GM19328 (cell line): Measurements from ENCODE around the gene DYNLT5.
"Not testable (repeated sequence)": the region's sequence is repeated elsewhere in the genome, so short reads cannot be mapped to it uniquely, and the experiment has no call there.

Experiments used
- ATAC-seq: cut with Tn5 transposase; IDR thresholded peaks from one replicate; pipeline ENCODE4 v1.9.1; 2021; ENCODE audit warnings: mild to moderate bottlenecking, moderate library complexity; ENCODE audit not compliant: unreplicated experiment

The DYNLT5 gene

GRCh38 chr1:66787641-66788040 is 35.4 kb downstream of the DYNLT5 start:
- ATAC-seq, result no peak

DNA sequence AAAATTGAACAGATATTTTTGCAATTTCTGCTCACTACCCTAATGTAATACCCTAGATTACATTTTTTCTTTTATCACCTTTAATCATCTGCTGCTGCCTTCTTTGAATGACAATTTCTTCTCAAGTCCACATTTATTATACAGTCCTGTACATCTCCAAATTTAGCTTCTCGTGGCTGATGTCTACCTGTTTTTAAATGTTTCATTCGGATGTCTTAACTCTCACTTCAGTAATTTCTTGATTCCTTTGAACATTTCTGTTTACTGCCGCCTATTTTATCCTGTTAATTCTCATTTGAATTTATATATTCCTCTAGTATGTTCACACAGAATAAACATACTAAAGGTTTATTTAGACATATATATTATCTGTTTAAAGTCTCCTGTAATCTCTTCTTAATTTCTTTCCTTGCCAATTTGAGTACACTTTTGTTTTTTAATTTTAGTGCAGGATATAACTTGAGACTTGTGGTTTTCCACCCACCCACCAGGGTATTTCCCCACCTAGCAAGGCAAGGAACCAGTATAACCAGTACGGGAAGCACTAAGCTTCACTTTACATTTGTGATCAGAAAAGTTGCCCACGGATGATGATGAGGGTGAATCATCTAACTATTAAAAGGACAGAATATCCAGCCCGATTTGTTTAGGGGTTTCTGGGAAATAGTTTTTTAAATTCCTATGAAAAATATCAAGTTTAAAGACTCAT is 36.1 kb downstream of the DYNLT5 start:
- peak; percentile 82 for ATAC-seq

DNA sequence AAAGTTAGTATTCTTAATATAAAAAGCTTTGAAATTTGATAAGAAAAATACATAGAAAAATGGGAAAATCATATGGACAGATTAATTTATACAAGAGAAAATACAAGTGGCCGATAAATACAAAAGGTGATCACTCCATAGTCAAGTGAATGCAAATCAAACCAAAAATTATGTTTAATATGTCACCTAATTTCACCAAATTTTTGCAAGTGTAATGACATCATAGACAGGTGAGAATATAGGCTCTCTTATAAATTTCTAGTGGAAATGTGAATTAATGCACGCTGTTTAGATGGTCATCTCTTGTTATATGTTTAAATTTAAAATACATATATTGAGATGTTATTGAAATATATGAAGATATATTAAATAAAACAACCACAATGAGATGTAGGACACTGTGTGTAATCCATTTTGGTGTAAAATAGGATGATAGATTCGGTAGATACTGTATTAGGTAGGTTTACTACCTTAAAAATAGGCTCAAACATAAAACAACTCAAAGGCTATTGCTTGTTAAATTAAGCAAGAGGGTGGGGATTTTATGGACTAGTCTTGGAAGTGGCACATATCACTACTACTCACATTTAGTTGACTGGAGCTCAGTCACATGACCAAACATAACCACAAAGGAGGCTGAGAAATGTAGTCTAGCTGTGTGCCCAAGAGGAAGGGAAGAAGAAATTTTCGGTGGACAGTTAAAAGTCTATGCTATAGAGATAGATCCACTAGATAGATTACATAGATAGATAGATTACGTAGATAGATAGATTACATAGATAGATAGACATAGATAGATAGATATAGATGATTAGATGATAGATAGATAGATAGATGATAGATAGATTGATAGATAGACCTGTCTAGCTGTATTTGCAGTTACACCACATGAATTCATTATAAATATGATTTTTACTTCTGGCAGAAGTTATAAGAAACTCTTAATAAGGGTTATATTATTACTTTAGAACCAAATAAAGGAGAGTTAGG is 39.7 kb downstream of the DYNLT5 start:
- ATAC-seq, result no peak

DNA sequence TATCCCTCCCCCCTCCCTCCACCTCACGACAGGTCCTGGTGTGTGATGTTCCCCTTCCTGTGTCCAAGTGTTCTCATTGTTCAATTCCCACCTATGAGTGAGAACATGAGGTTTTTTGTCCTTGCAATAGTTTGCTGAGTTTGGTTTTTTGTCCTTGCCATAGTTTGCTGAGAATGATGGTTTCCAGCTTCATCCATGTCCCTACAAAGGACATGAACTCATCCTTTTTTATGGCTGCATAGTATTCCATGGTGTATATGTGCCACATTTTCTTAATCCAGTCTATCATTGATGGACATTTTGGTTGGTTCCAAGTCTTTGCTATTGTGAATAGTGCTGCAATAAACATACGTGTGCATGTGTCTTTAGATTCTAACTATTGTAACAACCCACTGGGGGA is 43.6 kb downstream of the DYNLT5 start:
- not testable (repeated sequence) for ATAC-seq

DNA sequence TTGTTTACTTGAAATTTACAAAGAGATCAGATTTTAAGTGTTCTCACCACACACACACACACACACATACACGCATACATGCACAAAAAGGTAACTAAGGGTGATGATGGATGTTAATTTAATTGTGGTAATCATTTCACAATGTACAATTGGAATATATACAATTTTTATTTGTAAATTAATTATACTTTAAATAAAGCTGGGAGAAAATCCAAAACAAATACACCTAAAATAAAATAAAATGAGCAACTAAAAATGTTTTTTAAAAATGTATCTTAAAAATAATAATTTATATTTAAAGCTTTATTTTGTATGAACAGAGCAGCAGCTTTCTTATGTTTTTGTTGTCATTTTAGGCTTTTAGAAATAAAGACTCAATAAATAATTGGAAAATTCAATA is 57.0 kb downstream of the DYNLT5 start:
- ATAC-seq, result no peak

DNA sequence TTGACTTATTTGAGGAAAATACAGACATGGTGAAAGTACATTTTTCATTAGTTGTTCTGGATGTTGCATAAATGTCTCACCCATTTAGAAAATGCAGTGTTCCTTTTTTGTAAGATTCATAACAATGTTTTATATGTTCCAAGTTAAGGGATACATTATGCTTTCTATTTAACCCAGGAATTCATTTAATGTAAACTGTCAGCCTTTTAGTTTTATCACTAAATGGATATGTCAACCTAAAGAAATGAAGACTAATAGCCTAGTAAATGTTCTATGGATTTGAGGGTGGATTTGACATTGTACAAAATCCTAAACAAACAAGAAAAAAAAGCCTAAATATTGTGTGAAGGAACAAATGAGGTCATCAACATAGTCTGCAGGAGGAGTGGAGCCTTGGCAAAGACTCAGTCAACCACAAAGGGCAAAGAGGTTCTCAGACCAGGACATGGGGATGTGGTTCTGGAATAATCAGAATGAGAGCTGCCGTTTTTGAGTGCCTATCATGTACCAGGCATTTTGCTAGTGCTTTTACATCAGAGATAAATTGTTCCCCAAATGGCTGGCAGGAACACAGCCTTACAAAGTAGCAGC is 57.6 kb downstream of the DYNLT5 start:
- ATAC-seq, result no peak

DNA sequence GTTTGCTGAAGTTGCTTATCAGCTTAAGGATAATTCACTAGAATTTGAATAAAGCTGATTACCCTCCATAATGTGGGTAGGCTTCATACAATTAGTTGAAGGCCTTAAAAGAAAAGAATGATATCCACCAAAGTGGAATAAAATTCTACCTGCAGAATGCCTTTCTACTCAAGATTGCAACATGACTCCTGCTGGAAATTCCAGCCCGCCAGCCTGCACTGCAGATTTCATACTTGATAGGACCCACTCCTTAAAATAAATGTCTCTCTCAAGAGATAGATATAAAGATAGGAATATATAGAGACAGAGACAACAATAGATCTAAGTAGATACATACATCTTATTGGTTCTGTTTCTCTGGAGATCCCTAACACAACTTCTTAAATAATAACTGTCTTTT is 72.5 kb downstream of the DYNLT5 start:
- ATAC-seq, result no peak
